ENCODE measurements around the gene CUZD1.

Gene CUZD1

DNA sequence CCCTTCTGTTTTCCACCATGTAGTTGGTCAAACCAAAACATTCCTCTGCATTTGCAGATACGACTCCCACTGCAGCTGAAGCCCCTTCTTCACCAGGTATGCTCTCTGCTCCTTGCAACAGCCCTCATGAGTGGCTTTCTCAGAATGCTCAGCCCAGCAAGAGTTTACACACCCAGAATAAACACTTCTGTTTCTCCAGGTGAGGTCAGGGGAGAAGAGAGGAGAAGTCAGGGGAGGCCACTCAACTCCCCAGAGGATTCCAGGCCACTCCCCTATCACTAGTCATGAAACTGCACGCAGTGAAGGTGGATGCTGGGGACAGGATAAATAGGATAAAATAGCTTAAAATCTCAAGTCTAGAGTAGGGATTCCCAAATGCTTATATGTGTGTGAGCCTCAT, 31.2 kb downstream of the CUZD1 start:
- TF ChIP-seq, protein P1, sequence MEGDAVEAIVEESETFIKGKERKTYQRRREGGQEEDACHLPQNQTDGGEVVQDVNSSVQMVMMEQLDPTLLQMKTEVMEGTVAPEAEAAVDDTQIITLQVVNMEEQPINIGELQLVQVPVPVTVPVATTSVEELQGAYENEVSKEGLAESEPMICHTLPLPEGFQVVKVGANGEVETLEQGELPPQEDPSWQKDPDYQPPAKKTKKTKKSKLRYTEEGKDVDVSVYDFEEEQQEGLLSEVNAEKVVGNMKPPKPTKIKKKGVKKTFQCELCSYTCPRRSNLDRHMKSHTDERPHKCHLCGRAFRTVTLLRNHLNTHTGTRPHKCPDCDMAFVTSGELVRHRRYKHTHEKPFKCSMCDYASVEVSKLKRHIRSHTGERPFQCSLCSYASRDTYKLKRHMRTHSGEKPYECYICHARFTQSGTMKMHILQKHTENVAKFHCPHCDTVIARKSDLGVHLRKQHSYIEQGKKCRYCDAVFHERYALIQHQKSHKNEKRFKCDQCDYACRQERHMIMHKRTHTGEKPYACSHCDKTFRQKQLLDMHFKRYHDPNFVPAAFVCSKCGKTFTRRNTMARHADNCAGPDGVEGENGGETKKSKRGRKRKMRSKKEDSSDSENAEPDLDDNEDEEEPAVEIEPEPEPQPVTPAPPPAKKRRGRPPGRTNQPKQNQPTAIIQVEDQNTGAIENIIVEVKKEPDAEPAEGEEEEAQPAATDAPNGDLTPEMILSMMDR (IDR thresholded peaks at IDR 0.05): no peak
- TF ChIP-seq ZFX (IDR thresholded peaks at IDR 0.05; ENCODE audit: borderline replicate concordance): no peak
- H3K27ac ChIP-seq: no peak overlapping the region

DNA sequence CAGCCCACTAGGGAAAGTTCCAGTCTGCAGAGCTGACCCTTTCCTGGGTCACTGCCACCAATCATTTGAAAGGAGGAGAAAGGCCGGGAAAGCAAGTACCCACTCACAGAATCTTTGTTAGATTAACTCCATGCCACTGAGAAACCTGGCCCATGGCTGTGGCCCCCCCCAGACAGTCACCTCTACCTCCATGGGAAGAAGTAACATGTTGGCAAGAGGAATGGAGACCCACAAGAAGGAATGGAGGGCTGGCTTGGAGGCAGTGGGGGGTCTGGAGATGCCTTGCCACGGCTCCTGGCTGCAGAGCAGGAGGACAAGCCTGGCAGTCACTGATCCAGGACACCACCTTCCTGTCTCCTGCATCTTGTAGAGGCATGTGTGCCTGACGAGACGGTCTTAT, 32.9 kb downstream of the CUZD1 start:
- TF ChIP-seq ZFX (IDR thresholded peaks at IDR 0.05; ENCODE audit: borderline replicate concordance): no peak
- TF ChIP-seq, protein P1 (IDR thresholded peaks at IDR 0.05): no peak
- no peak overlapping the region for H3K27ac ChIP-seq

- TF ChIP-seq, protein P1 (IDR thresholded peaks at IDR 0.05): no peak
- TF ChIP-seq ZFX (IDR thresholded peaks at IDR 0.05; ENCODE audit: borderline replicate concordance): no peak
- no peak overlapping the region for H3K27ac ChIP-seq
Observed at GRCh38 chr10:122802282-122802681, 43.4 kb downstream of the CUZD1 start.

GRCh38 chr10:122798704-122799231, 46.9 kb downstream of the CUZD1 start:
- no peak overlapping the region for H3K27ac ChIP-seq
- TF ChIP-seq, protein P1 (IDR thresholded peaks at IDR 0.05): no peak
- no peak for TF ChIP-seq ZFX (IDR thresholded peaks at IDR 0.05; ENCODE audit: borderline replicate concordance)

DNA sequence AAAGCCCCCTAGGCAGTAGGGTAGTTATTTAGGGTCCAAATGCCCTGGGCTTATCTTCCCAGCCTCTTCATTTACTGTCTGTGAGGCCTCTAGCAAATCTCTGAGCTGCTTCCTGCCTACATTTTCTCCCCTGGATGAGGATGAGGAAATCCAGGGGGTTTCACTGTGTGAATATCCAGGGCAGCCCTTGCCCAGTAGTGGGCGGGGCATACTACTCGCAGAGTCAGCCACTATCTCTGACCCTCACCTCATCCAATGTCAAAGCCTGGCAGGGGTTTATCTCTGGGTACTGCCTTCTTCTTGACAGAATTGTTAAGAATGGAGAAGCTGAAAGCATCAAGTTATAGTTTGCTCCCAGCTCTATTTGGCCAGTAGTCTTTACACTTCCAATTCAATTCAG, 48.9 kb downstream of the CUZD1 start:
- H3K27ac ChIP-seq: no peak overlapping the region
- no peak for TF ChIP-seq ZFX (IDR thresholded peaks at IDR 0.05; ENCODE audit: borderline replicate concordance)
- TF ChIP-seq, protein P1 (IDR thresholded peaks at IDR 0.05): no peak

DNA sequence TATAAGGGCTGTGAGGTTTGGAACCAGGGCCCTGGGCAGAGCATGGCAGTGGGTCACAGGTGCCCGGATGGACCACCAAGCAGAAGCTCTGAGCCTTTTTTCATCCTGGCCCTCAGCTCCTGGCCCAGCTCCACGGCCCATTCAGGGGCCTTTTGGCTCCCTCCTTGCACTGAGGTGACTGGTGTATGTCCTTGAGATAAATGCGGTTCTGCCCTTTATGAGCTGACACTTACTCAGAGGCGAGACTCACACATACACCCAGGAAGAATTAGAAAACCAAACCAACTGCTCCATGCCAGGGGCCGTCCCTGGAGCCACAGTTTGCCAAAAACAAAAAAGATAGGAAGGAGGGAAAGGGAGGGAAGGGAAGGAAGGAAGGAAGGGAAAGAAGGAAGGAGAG, 49.7 kb downstream of the CUZD1 start:
- TF ChIP-seq, protein P1 (IDR thresholded peaks at IDR 0.05): no peak
- no peak for TF ChIP-seq ZFX (IDR thresholded peaks at IDR 0.05; ENCODE audit: borderline replicate concordance)
- H3K27ac ChIP-seq: no peak overlapping the region

- H3K27ac ChIP-seq: no peak overlapping the region
- TF ChIP-seq, protein P1 (IDR thresholded peaks at IDR 0.05): no peak
- TF ChIP-seq ZFX (IDR thresholded peaks at IDR 0.05; ENCODE audit: borderline replicate concordance): no peak
Observed at GRCh38 chr10:122786269-122786668, 59.4 kb downstream of the CUZD1 start.
